Sigmoid colon (tissue), 4 donors: ENCODE results near the gene PRIMA1.
A peak's percentile ranks its signal among the peaks of the same experiment; 100 is the strongest.

Experiments
- EP300 ChIP-seq, 4 donors: sonication (generic); formaldehyde crosslinking; IDR thresholded peaks; one replicate each; pipeline ENCODE4 v1.6.1; 2017; ENCODE audit warnings: antibody characterized with exemption in 4 of 4
- POLR2A ChIP-seq, 2 donors: fragments of 450-650 bp; IDR thresholded peaks; one replicate each; pipeline ENCODE4 v1.6.1; 2016; ENCODE audit warnings: antibody characterized with exemption in 2 of 2, mild to moderate bottlenecking in 2 of 2, moderate library complexity in 2 of 2
- TF ChIP-seq, protein P1 (sequence below), 4 experiments: fragments of 450-650 bp in 3 of 4; fragments of 200-600 bp in 1 of 4; IDR thresholded peaks; one replicate each; pipeline ENCODE4 v1.5.1; 2016 to 2019; ENCODE audit warnings: antibody characterized with exemption in 4 of 4, mild to moderate bottlenecking in 3 of 4, moderate library complexity in 2 of 4

DNA sequence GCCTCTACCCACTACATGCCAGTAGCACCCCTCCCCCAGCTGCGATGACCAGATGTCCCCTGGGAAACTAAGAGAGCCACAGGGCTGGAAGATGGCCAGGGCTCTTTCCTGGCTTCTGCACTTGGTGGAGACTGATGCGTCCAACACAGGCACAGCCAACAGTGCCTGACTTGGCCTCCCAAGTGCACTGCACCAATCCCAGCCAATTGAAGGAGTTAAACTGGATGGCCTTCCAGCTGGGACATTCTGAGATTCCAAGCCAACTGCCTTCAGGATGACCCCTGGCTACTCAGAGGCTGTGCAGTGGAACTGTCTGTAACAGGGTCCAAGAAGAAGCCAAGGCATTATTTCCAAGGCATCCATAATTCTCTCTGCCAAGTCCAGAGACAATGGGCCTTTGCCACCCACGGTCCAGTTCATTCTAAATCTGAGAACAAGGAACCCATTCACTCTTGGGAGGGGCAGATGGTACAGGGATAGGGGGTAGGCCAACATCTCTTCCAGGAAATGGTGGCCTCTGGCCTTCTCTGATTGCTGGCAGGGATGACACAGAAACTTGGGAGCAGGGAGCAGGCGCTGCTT is 35.2 kb downstream of the PRIMA1 start:
- TF ChIP-seq, protein P1, sequence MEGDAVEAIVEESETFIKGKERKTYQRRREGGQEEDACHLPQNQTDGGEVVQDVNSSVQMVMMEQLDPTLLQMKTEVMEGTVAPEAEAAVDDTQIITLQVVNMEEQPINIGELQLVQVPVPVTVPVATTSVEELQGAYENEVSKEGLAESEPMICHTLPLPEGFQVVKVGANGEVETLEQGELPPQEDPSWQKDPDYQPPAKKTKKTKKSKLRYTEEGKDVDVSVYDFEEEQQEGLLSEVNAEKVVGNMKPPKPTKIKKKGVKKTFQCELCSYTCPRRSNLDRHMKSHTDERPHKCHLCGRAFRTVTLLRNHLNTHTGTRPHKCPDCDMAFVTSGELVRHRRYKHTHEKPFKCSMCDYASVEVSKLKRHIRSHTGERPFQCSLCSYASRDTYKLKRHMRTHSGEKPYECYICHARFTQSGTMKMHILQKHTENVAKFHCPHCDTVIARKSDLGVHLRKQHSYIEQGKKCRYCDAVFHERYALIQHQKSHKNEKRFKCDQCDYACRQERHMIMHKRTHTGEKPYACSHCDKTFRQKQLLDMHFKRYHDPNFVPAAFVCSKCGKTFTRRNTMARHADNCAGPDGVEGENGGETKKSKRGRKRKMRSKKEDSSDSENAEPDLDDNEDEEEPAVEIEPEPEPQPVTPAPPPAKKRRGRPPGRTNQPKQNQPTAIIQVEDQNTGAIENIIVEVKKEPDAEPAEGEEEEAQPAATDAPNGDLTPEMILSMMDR (IDR thresholded peaks at IDR 0.05): no peak
- peak in 2 of 4 donors; percentile 11 to 23 for TF ChIP-seq EP300 (IDR thresholded peaks at IDR 0.05)
- no peak for TF ChIP-seq POLR2A (IDR thresholded peaks at IDR 0.05)
